Choroid plexus epithelial cell (primary cell): ENCODE measurements around the gene OSMR.

Experiments used
- DNase-seq: peaks from one replicate; pipeline ENCODE4 v3.0.0-alpha.2; 2010; ENCODE audit warnings: low read depth
- H3K4me3 ChIP-seq: 2 replicates; pipeline ENCODE4 v1.5.1; 2011; ENCODE audit warnings: low read depth, mild to moderate bottlenecking, control low read depth, low read length, moderate library complexity
- TF ChIP-seq, protein P1 (sequence below): conservative IDR thresholded peaks from 2 replicates; pipeline ENCODE4 v1.5.1; 2011; ENCODE audit warnings: low read depth, mild to moderate bottlenecking, control low read depth, inconsistent platforms, low read length, moderate library complexity

The OSMR gene

DNA sequence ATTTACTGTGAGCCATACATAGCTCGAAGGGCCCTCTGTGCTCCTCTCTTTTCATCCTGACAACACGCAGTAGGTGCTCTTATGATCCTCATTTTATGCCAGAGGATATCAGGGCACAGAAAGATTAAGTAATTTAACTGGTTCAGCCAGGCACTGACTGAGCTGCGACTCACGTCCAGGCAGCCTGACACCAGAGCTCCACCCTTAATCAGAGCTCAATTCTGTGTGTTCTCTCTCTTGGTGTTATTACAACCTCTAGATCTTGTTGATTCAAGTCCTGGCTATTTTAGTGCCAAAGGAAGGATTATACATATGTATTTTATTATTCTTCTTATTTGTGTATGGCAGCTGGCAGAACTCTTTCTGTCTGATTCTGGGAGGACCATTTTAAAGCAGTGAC is 59.7 kb downstream of the OSMR start:
- H3K4me3 ChIP-seq, result no peak overlapping the region
- TF ChIP-seq, protein P1, sequence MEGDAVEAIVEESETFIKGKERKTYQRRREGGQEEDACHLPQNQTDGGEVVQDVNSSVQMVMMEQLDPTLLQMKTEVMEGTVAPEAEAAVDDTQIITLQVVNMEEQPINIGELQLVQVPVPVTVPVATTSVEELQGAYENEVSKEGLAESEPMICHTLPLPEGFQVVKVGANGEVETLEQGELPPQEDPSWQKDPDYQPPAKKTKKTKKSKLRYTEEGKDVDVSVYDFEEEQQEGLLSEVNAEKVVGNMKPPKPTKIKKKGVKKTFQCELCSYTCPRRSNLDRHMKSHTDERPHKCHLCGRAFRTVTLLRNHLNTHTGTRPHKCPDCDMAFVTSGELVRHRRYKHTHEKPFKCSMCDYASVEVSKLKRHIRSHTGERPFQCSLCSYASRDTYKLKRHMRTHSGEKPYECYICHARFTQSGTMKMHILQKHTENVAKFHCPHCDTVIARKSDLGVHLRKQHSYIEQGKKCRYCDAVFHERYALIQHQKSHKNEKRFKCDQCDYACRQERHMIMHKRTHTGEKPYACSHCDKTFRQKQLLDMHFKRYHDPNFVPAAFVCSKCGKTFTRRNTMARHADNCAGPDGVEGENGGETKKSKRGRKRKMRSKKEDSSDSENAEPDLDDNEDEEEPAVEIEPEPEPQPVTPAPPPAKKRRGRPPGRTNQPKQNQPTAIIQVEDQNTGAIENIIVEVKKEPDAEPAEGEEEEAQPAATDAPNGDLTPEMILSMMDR, result no peak
- DNase-seq, result no peak

DNA sequence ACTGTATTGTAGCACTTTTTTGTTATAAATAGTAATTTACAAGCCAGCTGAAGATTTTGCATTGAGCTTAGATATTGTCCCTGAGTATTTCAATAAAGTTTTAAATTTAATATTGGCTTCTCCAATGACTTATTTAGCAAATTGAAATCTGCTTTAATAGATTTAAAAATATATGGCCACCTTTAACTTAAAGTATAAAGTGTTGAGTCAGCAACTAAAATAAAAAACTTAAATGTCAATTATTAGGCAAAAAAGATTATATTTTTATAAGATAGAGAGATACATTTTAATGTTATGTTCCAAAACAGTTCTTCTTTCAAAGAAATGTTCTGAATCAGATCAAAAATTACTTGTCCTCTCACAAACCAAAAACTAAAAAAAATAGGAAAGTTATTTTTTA is 60.7 kb downstream of the OSMR start:
- no peak for DNase-seq
- TF ChIP-seq, protein P1, result no peak
- no peak overlapping the region for H3K4me3 ChIP-seq

DNA sequence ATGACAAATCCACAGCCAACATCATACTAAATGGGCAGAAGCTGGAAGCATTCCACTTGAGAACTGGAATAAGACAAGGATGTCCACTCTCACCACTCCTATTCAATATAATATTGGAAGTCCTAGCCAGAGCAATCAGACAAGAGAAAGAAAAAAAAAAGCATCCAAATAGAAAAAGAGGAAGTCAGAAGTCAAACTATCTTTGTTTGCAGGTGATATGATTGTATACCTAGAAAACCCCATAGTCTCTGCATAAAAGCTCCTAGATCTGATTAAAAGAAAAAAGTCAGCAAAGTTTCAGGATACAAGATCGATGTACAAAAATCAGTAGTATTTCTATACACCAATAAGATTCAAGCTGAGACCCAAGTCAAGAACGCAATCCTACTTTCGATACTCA is 66.1 kb downstream of the OSMR start:
- no peak for DNase-seq
- H3K4me3 ChIP-seq, result no peak overlapping the region
- TF ChIP-seq, protein P1, result no peak

DNA sequence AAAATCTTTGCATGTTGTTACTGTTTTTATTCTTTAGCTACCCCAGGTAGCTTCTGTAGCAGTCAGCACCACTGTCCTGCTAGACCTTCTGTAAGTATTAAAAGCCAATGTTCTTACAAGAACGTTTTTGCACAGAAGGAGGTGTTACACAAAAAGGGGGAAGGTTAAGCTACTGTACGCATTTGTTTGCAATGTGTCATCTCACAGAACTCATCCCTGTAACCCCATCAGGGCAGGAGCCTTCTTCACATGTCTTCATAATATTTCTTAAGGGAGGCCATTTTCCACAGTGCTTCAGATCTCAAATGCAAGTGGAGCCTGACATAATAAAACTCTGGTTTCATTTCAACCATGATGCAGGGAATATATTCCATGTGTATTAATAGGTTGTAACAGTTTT is 67.9 kb downstream of the OSMR start:
- no peak overlapping the region for H3K4me3 ChIP-seq
- peak; percentile 54 for DNase-seq
- TF ChIP-seq, protein P1, result no peak

DNA sequence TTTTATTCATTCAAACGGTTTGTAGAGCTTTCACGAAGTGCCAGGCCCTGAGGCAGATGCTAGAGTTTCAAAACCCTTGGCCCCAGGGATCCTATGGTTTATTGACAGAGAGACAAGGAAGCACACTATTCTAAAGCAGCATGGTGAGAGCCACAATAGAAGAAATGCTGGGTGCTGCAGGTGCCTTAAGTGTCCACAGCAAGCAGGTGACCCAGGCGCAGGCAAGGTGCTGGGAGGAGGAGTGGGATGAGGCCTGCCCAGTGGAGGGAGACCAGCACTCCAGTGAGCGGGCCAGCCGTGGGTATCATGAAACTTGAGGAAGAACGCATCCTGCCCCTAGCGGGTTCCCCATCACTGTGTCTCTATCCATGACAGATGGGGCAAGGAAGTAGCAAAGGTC is 71.0 kb downstream of the OSMR start:
- no peak overlapping the region for H3K4me3 ChIP-seq
- TF ChIP-seq, protein P1, result no peak
- DNase-seq, result no peak

DNA sequence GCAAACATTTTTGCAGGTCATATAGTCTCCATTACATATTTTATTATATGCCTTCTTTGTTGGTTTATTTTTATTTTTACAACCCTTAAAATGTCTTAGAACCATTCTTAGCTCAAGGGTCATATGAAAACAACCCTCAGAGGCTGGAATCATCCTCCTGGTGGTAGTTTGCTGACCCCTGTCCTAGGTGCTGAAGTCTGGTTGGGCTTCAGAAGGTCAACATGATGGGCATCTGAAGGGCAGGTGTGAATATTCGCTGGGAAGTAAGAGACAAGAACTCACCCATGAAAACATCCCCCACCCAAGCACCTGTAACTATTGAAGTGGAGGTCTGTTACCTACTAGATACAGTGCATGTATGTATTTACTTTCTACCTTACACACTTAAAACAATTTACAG is 75.4 kb downstream of the OSMR start:
- TF ChIP-seq, protein P1, result peak; percentile 18
- no peak overlapping the region for H3K4me3 ChIP-seq
- peak; percentile 20 for DNase-seq

DNA sequence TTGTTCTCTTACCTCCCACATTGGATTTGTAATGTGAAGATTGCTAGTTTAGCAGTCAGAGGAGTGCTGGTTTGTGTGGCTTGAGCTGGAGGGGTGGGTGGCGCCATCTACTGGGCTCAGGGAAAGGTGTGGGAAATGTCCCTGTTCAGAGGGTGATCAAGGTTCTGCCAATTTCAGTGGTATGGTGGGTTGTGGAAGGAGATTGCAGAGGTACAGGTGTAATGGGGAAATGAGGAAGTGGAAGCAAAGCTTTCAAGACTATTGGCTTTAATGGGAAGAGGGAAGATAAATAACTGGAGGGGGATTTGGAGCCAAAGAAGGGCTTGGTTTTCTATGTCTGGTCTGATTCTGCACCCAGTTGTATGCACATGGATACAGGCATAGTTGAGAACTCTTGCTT is 76.4 kb downstream of the OSMR start:
- DNase-seq, result peak; percentile 79
- TF ChIP-seq, protein P1, result peak; percentile 95
- no peak overlapping the region for H3K4me3 ChIP-seq
